HG03064 (cell line): ENCODE results near the gene VPS13A.
"Not testable (repeated sequence)": the region's sequence is repeated elsewhere in the genome, so short reads cannot be mapped to it uniquely, and the experiment has no call there.

Experiments used
- ATAC-seq: cut with Tn5 transposase; IDR thresholded peaks from one replicate; pipeline ENCODE4 v1.9.1; 2021; ENCODE audit warnings: low read depth; ENCODE audit not compliant: unreplicated experiment

VPS13A gene

DNA sequence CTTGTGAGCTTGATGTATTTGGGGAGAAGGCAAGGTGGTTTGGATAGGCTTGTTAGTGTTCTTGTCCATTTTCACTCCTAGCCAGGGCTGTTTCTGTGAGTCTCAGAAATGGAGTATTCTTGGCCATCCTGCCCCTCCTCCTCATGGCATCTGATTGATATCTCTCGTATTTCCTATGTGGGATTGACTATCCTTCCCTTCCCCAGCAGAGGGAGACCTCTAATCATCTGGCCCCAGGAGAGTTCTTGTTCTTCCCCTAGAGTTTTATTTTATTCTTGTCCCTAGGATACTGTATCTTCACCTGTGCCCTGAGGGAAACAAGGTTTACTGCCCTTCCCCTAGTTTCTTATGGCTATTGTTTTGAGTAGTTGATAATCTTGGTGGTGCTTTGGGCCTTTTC is 114.4 kb downstream of the VPS13A start:
- ATAC-seq = no peak

DNA sequence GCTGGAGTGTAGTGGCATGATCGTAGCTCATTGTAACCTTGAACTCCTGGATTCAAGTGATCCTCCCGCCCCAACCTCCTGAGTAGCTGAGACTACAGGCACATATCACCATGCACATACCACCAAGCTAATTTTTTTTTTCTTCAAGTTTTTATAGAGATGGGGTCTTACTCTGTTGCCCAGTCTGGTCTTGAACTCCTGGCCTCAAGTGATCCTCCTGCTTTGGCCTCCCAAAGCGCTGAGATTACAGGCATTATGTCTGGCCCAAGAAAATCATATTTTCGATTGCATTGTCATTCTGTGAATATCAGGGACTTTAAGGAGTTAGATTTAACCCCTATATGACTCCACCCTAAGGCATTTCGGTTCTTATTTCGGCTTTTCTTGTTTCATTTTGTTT is 116.6 kb downstream of the VPS13A start:
- no peak for ATAC-seq

DNA sequence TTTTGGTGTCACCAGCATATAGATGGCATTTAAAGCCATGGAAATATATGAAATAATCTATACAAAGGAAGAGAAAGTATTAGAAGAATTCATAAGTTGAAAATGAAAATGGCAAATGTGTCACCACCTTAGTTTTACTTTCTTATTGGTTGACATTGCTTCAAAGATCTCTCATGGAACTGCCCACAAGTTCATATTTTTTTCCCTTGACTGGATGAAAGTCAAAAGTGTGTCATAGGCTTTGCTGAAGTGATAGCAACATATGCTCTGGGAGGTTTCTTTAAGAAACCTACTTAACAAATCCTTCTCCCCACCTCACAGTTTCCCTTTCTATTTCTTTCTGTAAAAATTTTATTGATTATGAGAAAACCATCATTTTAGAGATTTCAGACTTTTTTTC is 127.2 kb downstream of the VPS13A start:
- no peak for ATAC-seq

GRCh38 chr9:77305622-77306400 is 128.5 kb downstream of the VPS13A start:
- no peak for ATAC-seq

DNA sequence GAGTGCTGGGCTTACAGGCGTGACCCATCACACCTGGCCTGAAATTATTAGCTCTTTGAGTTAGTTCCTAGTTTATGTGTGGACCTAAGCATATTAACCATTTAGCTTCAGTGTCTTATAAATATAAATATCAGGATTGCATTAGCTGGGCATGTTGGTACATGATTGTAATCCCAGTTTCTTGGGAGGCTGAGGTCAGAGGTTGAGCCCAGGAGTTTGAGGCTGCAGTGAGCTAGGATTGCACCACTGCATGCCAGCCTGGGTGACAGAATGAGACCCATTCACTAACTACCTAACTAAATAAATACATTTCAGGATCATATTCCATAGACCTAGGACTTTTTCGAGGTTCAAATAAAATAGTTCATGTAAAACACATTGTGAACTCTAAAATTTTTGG is 129.8 kb downstream of the VPS13A start:
- ATAC-seq = no peak

DNA sequence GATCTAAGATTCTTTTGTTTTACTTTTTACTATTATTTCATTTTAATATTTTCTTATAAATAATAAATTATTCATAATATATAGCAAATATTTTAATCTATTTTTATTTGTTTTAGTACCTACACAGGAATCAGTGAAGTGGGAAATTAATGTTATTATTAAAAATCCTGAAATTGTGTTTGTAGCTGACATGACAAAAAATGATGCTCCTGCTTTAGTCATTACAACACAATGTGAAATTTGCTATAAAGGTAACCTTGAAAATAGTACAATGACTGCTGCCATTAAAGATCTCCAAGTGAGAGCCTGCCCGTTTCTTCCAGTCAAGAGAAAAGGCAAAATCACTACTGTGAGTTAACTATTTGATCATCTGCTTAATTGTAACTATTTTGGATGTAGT is 138.7 kb downstream of the VPS13A start:
- ATAC-seq = no peak

GRCh38 chr9:77325058-77325457 is 147.7 kb downstream of the VPS13A start:
- no peak for ATAC-seq

GRCh38 chr9:77328102-77328501 is 150.8 kb downstream of the VPS13A start:
- no peak for ATAC-seq

DNA sequence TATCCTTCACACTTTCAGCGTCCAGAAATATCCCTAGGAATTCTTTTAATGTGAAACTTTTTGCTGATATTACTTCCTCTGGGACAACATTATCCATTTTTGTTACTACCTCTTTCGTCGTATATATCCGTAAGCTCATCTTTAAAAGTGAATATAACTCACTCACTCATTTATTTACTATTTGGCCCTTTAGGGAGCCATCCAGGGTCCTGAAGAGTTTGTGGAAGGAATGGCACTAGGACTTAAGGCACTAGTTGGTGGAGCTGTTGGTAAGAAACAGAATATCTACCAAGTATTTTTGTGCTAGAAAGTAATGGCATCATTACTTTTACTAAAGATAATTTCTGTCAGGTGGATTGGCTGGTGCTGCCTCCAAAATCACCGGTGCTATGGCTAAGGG is 192.7 kb downstream of the VPS13A start:
- no peak for ATAC-seq

GRCh38 chr9:77374266-77374665 is 196.9 kb downstream of the VPS13A start:
- no peak for ATAC-seq

GRCh38 chr9:77375956-77376532 is 198.7 kb downstream of the VPS13A start:
- no peak for ATAC-seq

DNA sequence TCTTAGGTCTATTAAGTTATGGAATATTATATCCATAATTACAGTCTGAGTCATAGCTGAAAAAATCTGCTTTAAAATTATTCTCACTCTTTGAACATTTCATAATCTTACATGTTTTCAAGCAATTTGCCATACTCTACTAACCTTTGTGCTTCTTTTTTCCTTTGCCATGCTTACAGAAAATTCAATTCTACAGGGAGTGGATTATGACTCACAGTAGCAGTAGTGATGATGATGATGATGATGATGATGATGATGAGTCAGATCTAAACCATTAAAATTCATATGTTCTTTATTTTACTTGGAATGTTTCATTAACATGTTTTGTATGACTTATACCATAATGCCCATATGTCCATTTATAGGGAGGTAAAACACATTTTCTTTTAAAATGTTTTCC is 207.1 kb downstream of the VPS13A start:
- no peak for ATAC-seq

DNA sequence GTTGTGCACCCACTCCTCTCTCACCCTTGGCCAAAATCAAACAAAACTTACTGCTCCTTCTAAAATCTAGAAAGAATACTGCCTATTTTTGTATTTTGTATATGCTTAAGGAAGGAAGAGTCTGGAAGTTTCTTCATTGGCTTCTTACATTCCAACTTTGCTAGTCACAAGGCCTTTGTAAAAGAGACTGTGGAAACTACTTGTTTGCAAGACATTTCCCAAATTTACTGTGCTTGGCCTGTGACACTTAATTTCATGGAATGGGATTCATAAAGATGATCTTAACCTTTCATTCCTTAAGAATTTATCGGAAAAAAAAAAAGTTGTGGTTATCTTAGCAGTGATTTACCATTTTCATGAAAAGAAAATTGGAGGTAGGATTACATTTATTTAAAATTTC is 208.9 kb downstream of the VPS13A start:
- no peak for ATAC-seq

- no peak for ATAC-seq
Observed at GRCh38 chr9:77391834-77392233, 214.5 kb downstream of the VPS13A start.

GRCh38 chr9:77392328-77392727 is 215.0 kb downstream of the VPS13A start:
- no peak for ATAC-seq

GRCh38 chr9:77398581-77398980 is 221.2 kb downstream of the VPS13A start:
- not testable (repeated sequence) for ATAC-seq

DNA sequence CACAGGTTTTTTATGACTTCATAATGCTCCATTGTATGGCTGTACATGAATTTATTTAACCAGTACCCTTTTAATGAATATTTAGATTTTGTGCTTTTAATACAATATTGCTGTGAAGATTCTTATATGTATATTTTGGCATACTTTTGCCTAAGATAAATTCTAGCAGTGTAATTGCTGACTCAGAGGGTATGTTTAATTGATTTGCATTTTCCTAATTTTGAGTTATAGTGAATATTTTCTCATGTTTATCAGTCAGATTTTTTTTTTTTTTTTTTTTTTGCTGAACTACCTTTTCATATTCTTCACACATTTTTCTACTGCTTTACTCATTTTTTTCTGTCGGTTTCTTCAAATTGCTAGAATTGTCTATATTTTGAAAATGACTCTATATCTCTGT is 222.6 kb downstream of the VPS13A start:
- no peak for ATAC-seq

DNA sequence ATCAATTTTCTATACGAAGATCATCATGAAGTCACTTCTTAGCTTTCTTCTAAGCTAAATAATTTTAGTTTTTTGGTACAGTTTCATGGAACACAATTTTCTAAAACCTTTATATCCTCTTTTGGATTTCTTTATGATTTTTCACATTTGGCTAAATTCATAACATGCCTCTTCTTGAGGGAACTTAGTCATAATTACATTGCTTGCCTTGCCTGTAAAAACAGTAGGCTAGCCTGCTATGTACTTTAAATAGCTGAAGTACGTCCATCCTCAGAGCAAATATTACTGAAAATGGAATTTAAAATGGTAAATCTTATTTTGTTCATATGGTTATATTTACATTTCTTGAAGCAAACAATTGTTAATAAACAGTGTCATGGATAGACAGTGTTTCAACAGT is 225.0 kb downstream of the VPS13A start:
- ATAC-seq = no peak

- no peak for ATAC-seq
Observed at GRCh38 chr9:77403239-77403638, 225.9 kb downstream of the VPS13A start.

DNA sequence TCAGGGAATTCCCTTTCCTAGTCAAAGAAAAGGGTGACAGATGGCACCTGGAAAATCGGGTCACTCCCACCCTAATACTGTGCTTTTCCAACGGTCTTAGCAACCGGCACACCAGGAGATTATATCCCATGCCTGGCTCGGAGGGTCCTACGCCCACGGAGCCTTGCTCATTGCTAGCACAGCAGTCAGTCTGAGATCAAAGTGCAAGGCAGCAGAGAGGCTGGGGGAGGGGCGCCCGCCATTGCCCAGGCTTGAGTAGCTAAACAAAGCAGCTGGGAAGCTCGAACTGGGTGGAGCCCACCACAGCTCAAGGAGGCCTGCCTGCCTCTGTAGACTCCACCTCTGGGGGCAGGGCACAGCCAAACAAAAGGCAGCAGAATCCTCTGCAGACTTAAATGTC is 231.2 kb downstream of the VPS13A start:
- not testable (repeated sequence) for ATAC-seq

- ATAC-seq = no peak
Observed at GRCh38 chr9:77417566-77417965, 240.2 kb downstream of the VPS13A start.

- no peak for ATAC-seq
Observed at GRCh38 chr9:77418226-77418625, 240.9 kb downstream of the VPS13A start.
